ENCODE measurements around the gene ALOX5. TPM values are rescaled to one million over a fixed set of nuclear protein-coding genes. Genes with fewer than 3 reads are reported as not detected.
"Not testable (repeated sequence)": the region's sequence is repeated elsewhere in the genome, so short reads cannot be mapped to it uniquely, and the experiment has no call there.

Gene ALOX5
- total and polyA plus RNA-seq, 4 donors: 2.9 to 16.9 (median 8.4) TPM

DNA sequence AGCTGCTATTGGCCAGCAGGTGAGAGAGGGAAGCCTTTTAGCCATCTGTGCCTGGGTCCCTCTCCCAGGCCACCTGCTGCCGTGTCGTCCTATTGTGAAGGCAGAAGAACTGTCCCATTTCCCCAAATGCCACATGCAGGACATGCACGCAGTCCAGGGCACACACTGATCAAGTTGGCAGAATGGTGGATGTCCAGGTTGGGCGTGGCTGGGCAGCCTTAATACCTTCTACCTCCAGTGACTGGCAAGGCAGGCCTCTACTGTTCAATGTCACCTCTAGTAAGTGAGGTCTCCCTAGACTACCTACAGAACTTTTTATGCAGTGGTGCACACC lies 37.6 kb downstream of the ALOX5 start:
- DNase-seq (ENCODE audit: low spot score): no peak
- H3K4me1 ChIP-seq (ENCODE audit: control insufficient read depth in 4 of 4, insufficient read depth in 4 of 4, low read length in 3 of 4): no peaks in the 10 kb centered on the region
- TF ChIP-seq JUND (IDR thresholded peaks at IDR 0.05): no peak
- TF ChIP-seq FOXA1 (IDR thresholded peaks at IDR 0.05): no peak
- no peak for TF ChIP-seq NR2F2 (IDR thresholded peaks at IDR 0.05)
- no peak for TF ChIP-seq RXRA (IDR thresholded peaks at IDR 0.05)
- TF ChIP-seq GABPA (IDR thresholded peaks at IDR 0.05 in 1 of 2, conservative IDR thresholded peaks at IDR 0.05 in 1 of 2): no peak
- TF ChIP-seq RAD21 (IDR thresholded peaks at IDR 0.05): no peak
- TF ChIP-seq EGR1 (IDR thresholded peaks at IDR 0.05; ENCODE audit: low read depth in 2 of 2): no peak
- no peaks in the 10 kb centered on the region for H3K9me3 ChIP-seq (ENCODE audit: control insufficient read depth in 4 of 4, low read length in 3 of 4)
- H3K4me3 ChIP-seq (ENCODE audit: low read depth in 1 of 3, low read length in 3 of 3): no peak overlapping the region
- WGBS: 91% methylated on average over 4 of the region's 4 CpGs
- H3K9ac ChIP-seq (ENCODE audit: low read depth in 1 of 2, low read length in 2 of 2): no peak overlapping the region
- no peaks in the 10 kb centered on the region for H3K27me3 ChIP-seq (ENCODE audit: control insufficient read depth in 4 of 4, insufficient read depth in 4 of 4, low read length in 3 of 4)
- H3K36me3 ChIP-seq (ENCODE audit: control insufficient read depth in 4 of 4, insufficient read depth in 3 of 4, low read depth in 1 of 4, low read length in 3 of 4): no peaks in the 10 kb centered on the region
- no peak overlapping the region for H3K27ac ChIP-seq (ENCODE audit: low read depth in 1 of 2, low read length in 2 of 2)

DNA sequence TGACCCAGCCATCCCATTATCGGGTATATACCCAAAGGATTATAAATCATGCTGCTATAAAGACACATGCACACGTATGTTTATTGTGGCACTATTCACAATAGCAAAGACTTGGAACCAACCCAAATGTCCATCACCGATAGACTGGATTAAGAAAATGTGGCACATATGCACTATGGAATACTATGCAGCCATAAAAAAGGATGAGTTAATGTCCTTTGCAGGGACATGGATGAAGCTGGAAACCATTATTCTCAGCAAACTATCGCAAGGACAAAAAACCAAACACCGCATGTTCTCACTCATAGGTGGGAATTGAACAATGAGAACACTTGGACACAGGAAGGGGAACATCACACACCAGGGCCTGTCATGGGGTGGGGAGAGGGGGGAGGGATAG lies 41.0 kb downstream of the ALOX5 start:
- H3K27ac ChIP-seq (ENCODE audit: low read depth in 1 of 2, low read length in 2 of 2); DNase-seq (ENCODE audit: low spot score); H3K4me3 ChIP-seq (ENCODE audit: low read depth in 1 of 3, low read length in 3 of 3); H3K27me3 ChIP-seq (ENCODE audit: control insufficient read depth in 4 of 4, insufficient read depth in 4 of 4, low read length in 3 of 4); H3K9me3 ChIP-seq (ENCODE audit: control insufficient read depth in 4 of 4, low read length in 3 of 4); H3K36me3 ChIP-seq (ENCODE audit: control insufficient read depth in 4 of 4, insufficient read depth in 3 of 4, low read depth in 1 of 4, low read length in 3 of 4); H3K9ac ChIP-seq (ENCODE audit: low read depth in 1 of 2, low read length in 2 of 2): not testable (repeated sequence)
- H3K4me1 ChIP-seq (ENCODE audit: control insufficient read depth in 4 of 4, insufficient read depth in 4 of 4, low read length in 3 of 4): peaks cover 0 to 15% (median 2%) of the 10 kb centered on the region in 4 donors
- 94% methylated on average over 5 of the region's 5 CpGs for WGBS

DNA sequence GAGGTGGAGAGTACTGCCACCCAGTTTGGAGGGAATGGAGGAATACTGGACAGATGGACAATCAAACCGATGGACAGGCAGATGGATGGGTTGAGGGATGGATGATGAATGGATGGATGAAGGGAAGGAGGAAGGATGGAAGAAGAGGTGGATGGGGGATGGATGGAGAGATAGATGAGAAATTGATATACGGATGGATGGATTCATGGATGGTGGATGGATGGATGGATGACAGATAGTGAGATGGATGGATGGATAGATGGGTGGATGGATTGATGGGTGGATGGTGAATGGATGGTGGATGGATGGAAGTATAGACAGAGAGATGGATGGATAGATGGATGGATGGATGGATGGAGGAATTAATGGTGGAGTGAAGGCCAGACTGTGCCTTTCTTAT lies 42.6 kb downstream of the ALOX5 start:
- no peak for DNase-seq (ENCODE audit: low spot score)
- Histone ChIP-seq H3K27me3 (ENCODE audit: control insufficient read depth in 4 of 4, insufficient read depth in 4 of 4, low read length in 3 of 4) (no peaks in the 10 kb centered on the region), H3K27ac (ENCODE audit: low read depth in 1 of 2, low read length in 2 of 2) (no peak overlapping the region), H3K36me3 (ENCODE audit: control insufficient read depth in 4 of 4, insufficient read depth in 3 of 4, low read depth in 1 of 4, low read length in 3 of 4) (no peaks in the 10 kb centered on the region), H3K4me1 (ENCODE audit: control insufficient read depth in 4 of 4, insufficient read depth in 4 of 4, low read length in 3 of 4) (peaks cover 0 to 15% (median 10%) of the 10 kb centered on the region in 4 donors), H3K4me3 (ENCODE audit: low read depth in 1 of 3, low read length in 3 of 3) (no peak overlapping the region), H3K9me3 (ENCODE audit: control insufficient read depth in 4 of 4, low read length in 3 of 4) (no peaks in the 10 kb centered on the region), H3K9ac (ENCODE audit: low read depth in 1 of 2, low read length in 2 of 2) (no peak overlapping the region)
- TF ChIP-seq SP1 (IDR thresholded peaks at IDR 0.05): no peak
- no peak for TF ChIP-seq RAD21 (IDR thresholded peaks at IDR 0.05)
- TF ChIP-seq, protein P1, sequence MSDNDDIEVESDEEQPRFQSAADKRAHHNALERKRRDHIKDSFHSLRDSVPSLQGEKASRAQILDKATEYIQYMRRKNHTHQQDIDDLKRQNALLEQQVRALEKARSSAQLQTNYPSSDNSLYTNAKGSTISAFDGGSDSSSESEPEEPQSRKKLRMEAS (IDR thresholded peaks at IDR 0.05): no peak
- no peak for TF ChIP-seq EGR1 (IDR thresholded peaks at IDR 0.05; ENCODE audit: low read depth in 2 of 2)
- no peak for TF ChIP-seq RXRA (IDR thresholded peaks at IDR 0.05)
- no peak for TF ChIP-seq FOXA2 (IDR thresholded peaks at IDR 0.05)
- TF ChIP-seq, protein P2, sequence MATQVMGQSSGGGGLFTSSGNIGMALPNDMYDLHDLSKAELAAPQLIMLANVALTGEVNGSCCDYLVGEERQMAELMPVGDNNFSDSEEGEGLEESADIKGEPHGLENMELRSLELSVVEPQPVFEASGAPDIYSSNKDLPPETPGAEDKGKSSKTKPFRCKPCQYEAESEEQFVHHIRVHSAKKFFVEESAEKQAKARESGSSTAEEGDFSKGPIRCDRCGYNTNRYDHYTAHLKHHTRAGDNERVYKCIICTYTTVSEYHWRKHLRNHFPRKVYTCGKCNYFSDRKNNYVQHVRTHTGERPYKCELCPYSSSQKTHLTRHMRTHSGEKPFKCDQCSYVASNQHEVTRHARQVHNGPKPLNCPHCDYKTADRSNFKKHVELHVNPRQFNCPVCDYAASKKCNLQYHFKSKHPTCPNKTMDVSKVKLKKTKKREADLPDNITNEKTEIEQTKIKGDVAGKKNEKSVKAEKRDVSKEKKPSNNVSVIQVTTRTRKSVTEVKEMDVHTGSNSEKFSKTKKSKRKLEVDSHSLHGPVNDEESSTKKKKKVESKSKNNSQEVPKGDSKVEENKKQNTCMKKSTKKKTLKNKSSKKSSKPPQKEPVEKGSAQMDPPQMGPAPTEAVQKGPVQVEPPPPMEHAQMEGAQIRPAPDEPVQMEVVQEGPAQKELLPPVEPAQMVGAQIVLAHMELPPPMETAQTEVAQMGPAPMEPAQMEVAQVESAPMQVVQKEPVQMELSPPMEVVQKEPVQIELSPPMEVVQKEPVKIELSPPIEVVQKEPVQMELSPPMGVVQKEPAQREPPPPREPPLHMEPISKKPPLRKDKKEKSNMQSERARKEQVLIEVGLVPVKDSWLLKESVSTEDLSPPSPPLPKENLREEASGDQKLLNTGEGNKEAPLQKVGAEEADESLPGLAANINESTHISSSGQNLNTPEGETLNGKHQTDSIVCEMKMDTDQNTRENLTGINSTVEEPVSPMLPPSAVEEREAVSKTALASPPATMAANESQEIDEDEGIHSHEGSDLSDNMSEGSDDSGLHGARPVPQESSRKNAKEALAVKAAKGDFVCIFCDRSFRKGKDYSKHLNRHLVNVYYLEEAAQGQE (IDR thresholded peaks at IDR 0.05): no peak
- WGBS: 92% methylated on average over 2 of the region's 2 CpGs

DNA sequence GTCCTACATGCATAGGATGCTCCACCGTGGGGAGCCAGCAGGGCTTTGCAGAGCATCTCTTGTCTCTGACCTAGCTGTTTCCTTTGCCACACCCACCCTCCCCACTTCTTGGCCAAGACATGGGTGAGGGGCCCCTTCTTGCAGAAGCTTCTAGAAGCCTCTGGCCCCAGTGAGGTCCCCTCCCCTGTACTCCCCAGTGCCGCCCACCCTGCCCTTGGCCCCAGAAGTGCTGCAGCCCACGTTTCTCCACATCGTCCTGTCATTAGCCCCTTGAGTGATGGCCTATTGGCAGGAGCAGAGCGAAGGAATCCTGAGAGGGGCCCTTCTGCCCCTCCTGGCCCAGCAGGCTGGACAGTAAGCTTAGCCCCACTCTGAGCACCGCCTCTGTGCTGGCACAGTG lies 43.7 kb downstream of the ALOX5 start:
- H3K4me3 ChIP-seq (ENCODE audit: low read depth in 1 of 3, low read length in 3 of 3): no peak overlapping the region
- H3K36me3 ChIP-seq (ENCODE audit: control insufficient read depth in 4 of 4, insufficient read depth in 3 of 4, low read depth in 1 of 4, low read length in 3 of 4): no peaks in the 10 kb centered on the region
- no peaks in the 10 kb centered on the region for H3K27me3 ChIP-seq (ENCODE audit: control insufficient read depth in 4 of 4, insufficient read depth in 4 of 4, low read length in 3 of 4)
- TF ChIP-seq YY1 (IDR thresholded peaks at IDR 0.05): no peak
- TF ChIP-seq SP1 (IDR thresholded peaks at IDR 0.05): no peak
- no peak for TF ChIP-seq TAF1 (conservative IDR thresholded peaks at IDR 0.05)
- TF ChIP-seq EGR1 (IDR thresholded peaks at IDR 0.05; ENCODE audit: low read depth in 2 of 2): no peak
- no peak for TF ChIP-seq FOXA2 (IDR thresholded peaks at IDR 0.05)
- TF ChIP-seq, protein P3, sequence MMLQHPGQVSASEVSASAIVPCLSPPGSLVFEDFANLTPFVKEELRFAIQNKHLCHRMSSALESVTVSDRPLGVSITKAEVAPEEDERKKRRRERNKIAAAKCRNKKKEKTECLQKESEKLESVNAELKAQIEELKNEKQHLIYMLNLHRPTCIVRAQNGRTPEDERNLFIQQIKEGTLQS (IDR thresholded peaks at IDR 0.05): no peak
- TF ChIP-seq HNF4G (IDR thresholded peaks at IDR 0.05): no peak
- TF ChIP-seq RXRA (IDR thresholded peaks at IDR 0.05): no peak
- DNase-seq (ENCODE audit: low spot score): no peak
- H3K4me1 ChIP-seq (ENCODE audit: control insufficient read depth in 4 of 4, insufficient read depth in 4 of 4, low read length in 3 of 4): peaks cover 0 to 15% (median 10%) of the 10 kb centered on the region in 4 donors
- peak overlapping the region in 1 of 2 donors; percentile 35 for H3K27ac ChIP-seq (ENCODE audit: low read depth in 1 of 2, low read length in 2 of 2)
- H3K9ac ChIP-seq (ENCODE audit: low read depth in 1 of 2, low read length in 2 of 2): no peak overlapping the region
- 86% methylated on average over 6 of the region's 6 CpGs for WGBS
- H3K9me3 ChIP-seq (ENCODE audit: control insufficient read depth in 4 of 4, low read length in 3 of 4): no peaks in the 10 kb centered on the region
